H9 (cell line): ENCODE measurements around the gene BICD1. TPM values are rescaled to one million over a fixed set of nuclear protein-coding genes. Genes with fewer than 3 reads are reported as not detected.

Source experiments
- DNase-seq: peaks from one replicate; pipeline ENCODE4 v3.0.0-alpha.2; 2017
- H2AFZ ChIP-seq: one replicate; pipeline ENCODE4 v1.6.1; 2013; ENCODE audit warnings: mild to moderate bottlenecking, low read length, control low read depth, moderate library complexity
- H2AK5ac ChIP-seq: 2 replicates; pipeline ENCODE4 v1.6.1; 2013; ENCODE audit warnings: low read length, control low read depth, mixed read lengths; ENCODE audit not compliant: insufficient read length
- H2BK120ac ChIP-seq: one replicate; pipeline ENCODE4 v1.6.1; 2013; ENCODE audit warnings: low read depth, mild to moderate bottlenecking, low read length, control low read depth, inconsistent platforms; ENCODE audit not compliant: poor library complexity, severe bottlenecking
- H2BK12ac ChIP-seq: 2 replicates; pipeline ENCODE4 v1.6.1; 2013; ENCODE audit warnings: low read length, control low read depth, mixed read lengths, low read depth; ENCODE audit not compliant: insufficient read length
- H2BK15ac ChIP-seq: 2 replicates; pipeline ENCODE4 v1.6.1; 2013; ENCODE audit warnings: low read depth, low read length, control low read depth
- H2BK20ac ChIP-seq: one replicate; pipeline ENCODE4 v1.6.1; 2013; ENCODE audit warnings: low read depth, mild to moderate bottlenecking, low read length, control low read depth, inconsistent platforms; ENCODE audit not compliant: poor library complexity, severe bottlenecking
- H2BK5ac ChIP-seq: 2 replicates; pipeline ENCODE4 v1.6.1; 2013; ENCODE audit warnings: low read length, control low read depth, mixed read lengths; ENCODE audit not compliant: insufficient read length
- H3K14ac ChIP-seq: 2 replicates; pipeline ENCODE4 v1.6.1; 2013; ENCODE audit warnings: low read length, control low read depth; ENCODE audit not compliant: insufficient read depth
- H3K18ac ChIP-seq: 2 replicates; pipeline ENCODE4 v1.6.1; 2013; ENCODE audit warnings: low read depth, mild to moderate bottlenecking, mixed read lengths, low read length, control low read depth; ENCODE audit not compliant: insufficient read length
- H3K23ac ChIP-seq: 2 replicates; pipeline ENCODE4 v1.6.1; 2013; ENCODE audit warnings: low read length, control low read depth, mixed read lengths, low read depth; ENCODE audit not compliant: insufficient read length
- H3K23me2 ChIP-seq: 2 replicates; pipeline ENCODE4 v1.6.1; 2013; ENCODE audit warnings: low read depth, mild to moderate bottlenecking, mixed read lengths, low read length, control low read depth; ENCODE audit not compliant: insufficient read length, poor library complexity, severe bottlenecking
- H3K27ac ChIP-seq: 2 replicates; pipeline ENCODE4 v1.5.1; 2013; ENCODE audit warnings: low read length, control low read depth, mixed read lengths, low read depth; ENCODE audit not compliant: insufficient read length
- H3K27me3 ChIP-seq: 2 replicates; pipeline ENCODE4 v1.6.1; 2013; ENCODE audit warnings: low read length, control low read depth, inconsistent platforms; ENCODE audit not compliant: insufficient read depth
- H3K4ac ChIP-seq: 2 replicates; pipeline ENCODE4 v1.6.1; 2013; ENCODE audit warnings: low read depth, mild to moderate bottlenecking, control low read depth, inconsistent platforms, low read length, moderate library complexity
- H3K4me1 ChIP-seq: 2 replicates; pipeline ENCODE4 v1.6.1; 2013; ENCODE audit warnings: low read length, control low read depth, inconsistent platforms; ENCODE audit not compliant: insufficient read depth
- H3K4me2 ChIP-seq: 2 replicates; pipeline ENCODE4 v1.6.1; 2013; ENCODE audit warnings: low read length, control low read depth, mixed read lengths; ENCODE audit not compliant: insufficient read length, insufficient read depth
- H3K56ac ChIP-seq: 2 replicates; pipeline ENCODE4 v1.6.1; 2013; ENCODE audit warnings: low read depth, mild to moderate bottlenecking, mixed read lengths, low read length, control low read depth; ENCODE audit not compliant: insufficient read length
- H3K79me1 ChIP-seq: 2 replicates; pipeline ENCODE4 v1.6.1; 2013; ENCODE audit warnings: low read depth, mild to moderate bottlenecking, moderate library complexity, low read length, control low read depth, inconsistent platforms; ENCODE audit not compliant: insufficient read depth, poor library complexity, severe bottlenecking
- H3K79me2 ChIP-seq: 2 replicates; pipeline ENCODE4 v1.6.1; 2013; ENCODE audit warnings: low read length, control low read depth, inconsistent platforms; ENCODE audit not compliant: insufficient read depth
- H3K9ac ChIP-seq: 2 replicates; pipeline ENCODE4 v1.6.1; 2013; ENCODE audit warnings: low read length, control low read depth, mixed read lengths; ENCODE audit not compliant: insufficient read length; ENCODE audit errors: extremely low read depth
- H3K9me3 ChIP-seq: one replicate; pipeline ENCODE4 v1.6.1; 2013; ENCODE audit warnings: low read depth, low read length, inconsistent platforms; ENCODE audit not compliant: control insufficient read depth
- H3T11ph ChIP-seq: one replicate; pipeline ENCODE4 v1.6.1; 2013; ENCODE audit warnings: mild to moderate bottlenecking, low read length, control low read depth, inconsistent platforms
- H4K20me1 ChIP-seq: one replicate; pipeline ENCODE4 v1.6.1; 2013; ENCODE audit not compliant: control insufficient read depth, insufficient read length, insufficient read depth
- H4K5ac ChIP-seq: 2 replicates; pipeline ENCODE4 v1.6.1; 2013; ENCODE audit warnings: low read depth, mild to moderate bottlenecking, mixed read lengths, low read length, control low read depth; ENCODE audit not compliant: insufficient read length
- H4K8ac ChIP-seq: replicated peaks from 2 replicates; pipeline ENCODE4 v1.6.1; 2013; ENCODE audit warnings: low read length, control low read depth, mixed read lengths, low read depth; ENCODE audit not compliant: insufficient read length
- H4K91ac ChIP-seq: 2 replicates; pipeline ENCODE4 v1.6.1; 2013; ENCODE audit warnings: low read depth, mild to moderate bottlenecking, moderate library complexity, mixed read lengths, low read length, control low read depth; ENCODE audit not compliant: insufficient read length
- H3K27ac Mint-ChIP-seq, 3 experiments: 2 replicates in 2 of 3; 3 replicates in 1 of 3; pipeline ENCODE4 v1.8.0; 2020 to 2021; ENCODE audit warnings: mixed read lengths in 3 of 3, mild to moderate bottlenecking in 1 of 3, moderate library complexity in 1 of 3
- H3K27me3 Mint-ChIP-seq: 2 replicates; pipeline ENCODE4 v1.8.0; 2021; ENCODE audit warnings: low read depth, mild to moderate bottlenecking, moderate library complexity, mixed read lengths
- H3K36me3 Mint-ChIP-seq, 3 experiments: 2 replicates in 2 of 3; 3 replicates in 1 of 3; pipeline ENCODE4 v1.8.0; 2020 to 2021; ENCODE audit warnings: low read depth in 3 of 3, mixed read lengths in 3 of 3; ENCODE audit not compliant: insufficient read depth in 1 of 3
- H3K4me1 Mint-ChIP-seq, 2 experiments: 2 replicates each; pipeline ENCODE4 v1.8.0; 2020; ENCODE audit warnings: mixed read lengths in 2 of 2
- H3K4me3 Mint-ChIP-seq, 2 experiments: 2 replicates in 1 of 2; 3 replicates in 1 of 2; pipeline ENCODE4 v1.8.0; 2020 to 2021; ENCODE audit warnings: mild to moderate bottlenecking in 2 of 2, mixed read lengths in 2 of 2, moderate library complexity in 1 of 2
- H3K9me3 Mint-ChIP-seq, 2 experiments: 2 replicates in 1 of 2; 3 replicates in 1 of 2; pipeline ENCODE4 v1.8.0; 2020; ENCODE audit warnings: mild to moderate bottlenecking in 2 of 2, mixed read lengths in 2 of 2, moderate library complexity in 1 of 2
- CTCF ChIP-seq: fragments of 200-600 bp; sonication (generic); conservative IDR thresholded peaks from 3 replicates; pipeline ENCODE4 v1.8.0; 2021; ENCODE audit warnings: antibody characterized with exemption, mild to moderate bottlenecking
- WGBS: extraction: QIAGEN DNeasy Blood & Tissue Kit; methylation state at CpG from one replicate; pipeline ENCODE4 v1.1.7; 2013; ENCODE audit warnings: missing lambda C conversion rate, low lambda C conversion rate, mixed read lengths; ENCODE audit not compliant: insufficient read length; ENCODE audit errors: extremely low coverage; 5-methylcytosine and 5-hydroxymethylcytosine counted together
- total RNA-seq: library from RNA; stranded (reverse); gene quantifications from 2 replicates; pipeline ENCODE4 v1.2.1, GENCODE V29; 2021

The BICD1 gene
- total RNA-seq, 1 experiment from 2014 or later, result 134 TPM

- no peaks in the 10 kb centered on the region for H3K79me1 ChIP-seq
- H2AK5ac ChIP-seq, result no peak overlapping the region
- H3K9me3 ChIP-seq, result no peaks in the 10 kb centered on the region
- H3K23ac ChIP-seq, result no peak overlapping the region
- no peak overlapping the region for H2BK5ac ChIP-seq
- Mint-ChIP-seq H3K36me3 (peaks cover 21 to 46% (median 29%) of the 10 kb centered on the region in 3 experiments; a peak in 6 of 7 replicates), H3K27me3 (no peaks in the 10 kb centered on the region; the same call in none of the 2 replicates), H3K4me1 (peaks cover 56 to 67% of the 10 kb centered on the region in 2 experiments), H3K27ac (peak overlapping the region; percentile 62 to 87 (median 73); a peak in 4 of 7 replicates), H3K9me3 (peaks cover 0 to 4% of the 10 kb centered on the region in 2 experiments; a peak in 2 of 5 replicates), H3K4me3 (no peak overlapping the region)
- no peaks in the 10 kb centered on the region for H3K27me3 ChIP-seq
- H3K4me2 ChIP-seq, result no peak overlapping the region
- H3K14ac ChIP-seq, result no peak overlapping the region
- H4K5ac ChIP-seq, result no peak overlapping the region
- H2BK12ac ChIP-seq, result no peak overlapping the region
- no peak overlapping the region for H3T11ph ChIP-seq
- H4K8ac ChIP-seq, result no peak overlapping the region
- H2BK20ac ChIP-seq, result no peak overlapping the region
- DNase-seq, result no peak
- H2AFZ ChIP-seq, result no peak overlapping the region
- no peak overlapping the region for H3K18ac ChIP-seq
- H3K56ac ChIP-seq, result no peak overlapping the region
- H2BK15ac ChIP-seq, result no peak overlapping the region
- H3K4me1 ChIP-seq, result peaks cover 7% of the 10 kb centered on the region; the same call in 1 of the 2 replicates
- no peak for TF ChIP-seq CTCF
- no peak overlapping the region for H3K4ac ChIP-seq
- H3K23me2 ChIP-seq, result no peaks in the 10 kb centered on the region
- no CpG with 5 or more reads among the region's 5 CpGs for WGBS
- H3K27ac ChIP-seq, result no peak overlapping the region
- no peak overlapping the region for H4K91ac ChIP-seq
- peaks cover 54% of the 10 kb centered on the region; the same call in 1 of the 2 replicates for H3K79me2 ChIP-seq
- H2BK120ac ChIP-seq, result no peak overlapping the region
- H4K20me1 ChIP-seq, result no peaks in the 10 kb centered on the region
- no peak overlapping the region for H3K9ac ChIP-seq
Observed at GRCh38 chr12:32418221-32418620, 311.6 kb downstream of the BICD1 start.
